ENCODE results near the gene RAB4A.
"Not testable (repeated sequence)": the region's sequence is repeated elsewhere in the genome, so short reads cannot be mapped to it uniquely, and the experiment has no call there.

RAB4A gene

GRCh38 chr1:229300099-229300757 is 29.3 kb downstream of the RAB4A start:
- DNase-seq: no peak

- no peak for DNase-seq
Measured at GRCh38 chr1:229302740-229303139, 31.8 kb downstream of the RAB4A start.

DNA sequence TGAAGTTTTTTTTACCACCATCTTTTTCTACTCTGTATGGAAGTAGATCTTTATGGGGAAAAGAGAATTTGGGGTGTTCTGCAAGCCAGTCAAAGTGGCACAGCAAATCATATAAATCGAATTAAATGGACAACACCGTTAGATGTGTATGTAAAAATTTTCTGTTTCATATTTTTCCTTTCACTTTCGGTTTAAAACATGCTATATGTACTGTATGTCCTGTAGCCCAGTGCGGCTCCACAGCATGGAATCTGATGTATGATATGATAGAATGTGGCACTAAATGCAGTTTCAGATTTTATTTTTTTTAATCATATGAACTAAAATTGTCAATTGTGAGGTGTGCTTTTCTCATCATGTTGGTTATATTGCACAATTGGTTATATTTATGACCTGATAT is 32.9 kb downstream of the RAB4A start:
- DNase-seq: no peak

- no peak for DNase-seq
Measured at GRCh38 chr1:229305392-229305791, 34.5 kb downstream of the RAB4A start.

- DNase-seq: no peak
Measured at GRCh38 chr1:229309074-229309473, 38.2 kb downstream of the RAB4A start.

- DNase-seq: no peak
Measured at GRCh38 chr1:229309684-229310083, 38.8 kb downstream of the RAB4A start.

DNA sequence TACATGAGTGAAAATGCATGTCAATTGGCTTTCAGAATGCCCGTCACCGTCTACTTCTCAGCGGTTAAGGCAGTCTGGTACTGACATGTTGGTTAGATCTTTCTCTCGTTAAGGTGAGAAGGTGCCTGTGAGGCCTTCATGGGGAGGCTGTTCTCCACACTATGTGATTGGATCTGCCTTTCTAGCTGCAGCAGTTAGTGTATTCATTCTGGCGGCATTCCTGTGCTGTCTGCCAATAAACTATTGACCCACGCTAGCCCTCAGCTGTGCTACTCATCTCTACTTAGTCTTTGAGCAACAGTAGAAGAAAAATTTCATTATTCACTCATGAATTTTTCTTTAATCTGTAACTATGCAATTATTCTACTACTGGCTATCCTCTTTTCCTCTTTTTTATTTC is 39.9 kb downstream of the RAB4A start:
- DNase-seq: no peak

GRCh38 chr1:229316166-229316565 is 45.3 kb downstream of the RAB4A start:
- DNase-seq: no peak

- no peak for DNase-seq
Measured at GRCh38 chr1:229318056-229318455, 47.1 kb downstream of the RAB4A start.

- no peak for DNase-seq
Measured at GRCh38 chr1:229319487-229319886, 48.6 kb downstream of the RAB4A start.

- no peak for DNase-seq
Measured at GRCh38 chr1:229323201-229323600, 52.3 kb downstream of the RAB4A start.

DNA sequence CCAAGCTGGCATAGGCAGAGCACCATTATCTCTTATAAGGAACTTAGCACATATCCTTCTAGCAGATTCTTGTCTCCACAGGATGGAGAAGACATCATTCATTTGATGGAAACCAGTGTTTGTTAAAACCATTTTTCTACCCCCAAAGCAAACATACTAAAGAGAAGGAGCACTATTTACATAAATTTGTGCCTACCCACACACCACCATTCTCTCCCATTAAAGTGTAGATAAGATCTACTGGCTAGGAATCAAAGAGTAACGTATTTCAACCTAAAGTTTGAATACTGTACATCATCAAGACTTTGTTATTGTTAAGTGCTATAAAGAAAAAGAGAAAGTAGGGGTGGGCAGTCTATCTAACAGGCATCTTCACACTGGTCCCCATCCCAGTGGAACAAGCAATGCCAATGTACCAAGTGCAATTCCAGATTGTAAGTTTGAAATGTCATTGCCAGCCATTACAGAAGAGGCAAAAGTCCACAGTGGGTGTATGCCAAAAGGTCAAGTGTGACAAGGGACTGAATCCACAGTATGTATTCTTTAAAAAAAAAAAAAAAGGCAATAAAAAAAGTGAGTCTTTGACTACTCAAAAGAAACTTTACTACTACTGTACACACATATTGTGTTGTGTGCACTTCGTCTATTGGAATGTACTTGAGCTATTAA is 53.1 kb downstream of the RAB4A start:
- DNase-seq: no peak

- DNase-seq: no peak
Measured at GRCh38 chr1:229325401-229325800, 54.5 kb downstream of the RAB4A start.

DNA sequence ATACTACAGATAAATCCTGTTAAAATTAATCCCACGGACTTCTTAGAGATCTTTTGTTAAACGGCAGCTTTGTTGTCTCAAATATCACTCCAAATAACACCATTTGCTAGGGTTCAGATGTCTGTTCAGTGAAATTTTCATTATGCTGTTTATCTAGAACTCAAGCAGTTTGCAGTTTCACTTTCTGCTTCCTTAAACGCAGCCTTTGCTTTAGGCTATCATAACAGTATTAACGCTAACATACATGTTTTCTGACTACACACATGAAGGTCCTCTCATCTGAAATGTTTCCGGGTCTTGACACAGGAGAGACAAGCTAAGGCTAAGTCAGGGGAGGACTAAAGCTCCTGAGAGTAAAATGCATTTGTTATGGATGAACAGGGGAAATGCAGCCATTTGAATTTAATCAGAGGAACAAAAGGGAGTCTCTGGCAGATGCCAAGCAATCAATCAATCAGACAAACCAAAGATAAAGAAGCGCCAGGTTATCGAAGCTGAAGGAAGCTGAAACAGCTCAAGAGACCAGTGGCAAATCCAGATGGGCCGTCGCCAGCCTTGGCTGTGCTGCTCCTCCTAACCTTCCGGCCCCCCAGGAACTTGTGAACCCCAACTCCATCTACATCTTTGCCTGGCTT is 55.1 kb downstream of the RAB4A start:
- DNase-seq: no peak

GRCh38 chr1:229326601-229327000 is 55.7 kb downstream of the RAB4A start:
- DNase-seq: no peak

GRCh38 chr1:229327765-229328164 is 56.9 kb downstream of the RAB4A start:
- DNase-seq: not testable (repeated sequence)

- no peak for DNase-seq
Measured at GRCh38 chr1:229328598-229329362, 57.9 kb downstream of the RAB4A start.

DNA sequence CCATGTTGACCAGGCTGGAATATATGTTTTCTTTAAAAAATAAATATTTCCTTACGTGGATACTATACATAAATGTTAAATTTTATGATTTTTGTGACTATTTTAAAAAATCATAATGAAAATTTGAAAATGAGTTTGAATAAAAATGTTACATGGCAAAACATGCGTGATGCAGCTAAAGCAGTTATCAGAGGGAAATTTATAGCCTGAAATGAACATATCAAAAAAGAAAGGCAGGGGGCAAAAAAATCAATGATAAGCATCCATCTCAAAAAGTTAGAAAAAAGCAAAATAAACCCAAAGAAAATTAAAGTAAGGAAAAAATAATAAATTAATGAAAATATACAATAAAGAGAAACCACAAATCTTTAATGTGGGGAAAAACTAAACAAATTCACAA is 63.4 kb downstream of the RAB4A start:
- DNase-seq: no peak

GRCh38 chr1:229334716-229335115 is 63.8 kb downstream of the RAB4A start:
- DNase-seq: no peak

GRCh38 chr1:229336345-229336744 is 65.4 kb downstream of the RAB4A start:
- no peak for DNase-seq

- no peak for DNase-seq
Measured at GRCh38 chr1:229339086-229339485, 68.2 kb downstream of the RAB4A start.

- DNase-seq: peak in 1 of 2 donors; percentile 7
Measured at GRCh38 chr1:229339520-229339919, 68.6 kb downstream of the RAB4A start.

DNA sequence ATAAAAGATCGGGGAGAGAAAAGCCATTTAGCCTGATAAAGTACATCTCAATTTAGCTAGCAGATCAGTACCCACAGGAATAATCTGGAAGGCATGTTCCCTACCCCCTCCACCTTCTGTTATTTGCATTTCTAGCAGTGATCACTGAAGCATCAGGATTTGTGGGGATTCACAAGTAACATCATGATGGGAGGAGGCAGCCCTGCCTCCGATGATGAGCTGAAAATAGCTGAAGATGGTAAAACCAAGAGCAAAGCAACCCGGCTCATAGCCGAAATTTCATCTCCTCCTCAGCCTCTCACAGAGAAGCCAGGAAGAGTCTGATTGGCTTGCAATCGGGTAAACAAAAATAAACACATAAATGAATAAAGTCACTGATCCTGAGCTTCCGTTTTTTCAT is 69.6 kb downstream of the RAB4A start:
- no peak for DNase-seq
